HepG2 (cell line): ENCODE measurements around the gene ARHGAP45. TPM values are rescaled to one million over a fixed set of nuclear protein-coding genes. Genes with fewer than 3 reads are reported as not detected.

Experiments used
- AGO2 ChIP-seq: fragments of 200-400 bp; formaldehyde crosslinking; optimal IDR thresholded peaks from 2 replicates; pipeline ENCODE3; 2017; ENCODE audit warnings: mild to moderate bottlenecking, low read depth, low read length, moderate library complexity
- CC2D1A ChIP-seq: sonication (generic); formaldehyde crosslinking; IDR thresholded peaks from 2 replicates; pipeline ENCODE4 v1.8.1; 2023; ENCODE audit warnings: mild to moderate bottlenecking, missing genetic modification reagents
- FIP1L1 ChIP-seq: fragments of 200-400 bp; formaldehyde crosslinking; IDR thresholded peaks from 2 replicates; pipeline ENCODE4 v1.6.1; 2018; ENCODE audit warnings: low read depth, mild to moderate bottlenecking, low read length, moderate library complexity, borderline replicate concordance; ENCODE audit not compliant: insufficient read depth
- FOXO4 ChIP-seq: sonication (generic); formaldehyde crosslinking; conservative IDR thresholded peaks from 2 replicates; pipeline ENCODE4 v1.8.1; 2023; ENCODE audit warnings: missing genetic modification reagents
- GATAD1 ChIP-seq: IDR thresholded peaks from 2 replicates; pipeline ENCODE4 v1.6.1; 2016; ENCODE audit warnings: missing genetic modification reagents, missing compliant biosample characterization
- LRRFIP1 ChIP-seq: sonication (generic); formaldehyde crosslinking; conservative IDR thresholded peaks from 2 replicates; pipeline ENCODE4 v1.4.0; 2020; ENCODE audit warnings: missing genetic modification reagents
- MXI1 ChIP-seq: IDR thresholded peaks from 3 replicates; pipeline ENCODE4 v1.6.1; 2012; ENCODE audit warnings: low read depth, low read length, inconsistent platforms, borderline replicate concordance
- PRDM4 ChIP-seq: sonication (generic); formaldehyde crosslinking; IDR thresholded peaks from 2 replicates; pipeline ENCODE4 v1.9.0; 2021; ENCODE audit warnings: missing genetic modification reagents, borderline replicate concordance
- PRPF4 ChIP-seq: fragments of 200-400 bp; formaldehyde crosslinking; IDR thresholded peaks from 2 replicates; pipeline ENCODE4 v1.6.1; 2016; ENCODE audit warnings: low read length, low read depth; ENCODE audit not compliant: poor library complexity, severe bottlenecking
- RBM22 ChIP-seq: fragments of 200-400 bp; formaldehyde crosslinking; optimal IDR thresholded peaks from 2 replicates; pipeline ENCODE3; 2017; ENCODE audit warnings: mild to moderate bottlenecking, low read length, moderate library complexity
- TERF1 ChIP-seq: sonication (generic); formaldehyde crosslinking; IDR thresholded peaks from 2 replicates; pipeline ENCODE4 v1.8.0; 2022; ENCODE audit warnings: mild to moderate bottlenecking, missing genetic modification reagents, moderate library complexity
- ZMAT3 ChIP-seq: sonication (generic); formaldehyde crosslinking; conservative IDR thresholded peaks from 2 replicates; pipeline ENCODE4 v1.7.0; 2021; ENCODE audit warnings: missing genetic modification reagents
- ZNF17 ChIP-seq: sonication (generic); formaldehyde crosslinking; IDR thresholded peaks from 2 replicates; pipeline ENCODE4 v1.5.0; 2020; ENCODE audit warnings: mild to moderate bottlenecking, missing genetic modification reagents
- ZNF276 ChIP-seq: sonication (generic); formaldehyde crosslinking; IDR thresholded peaks from 2 replicates; pipeline ENCODE4 v1.4.0; 2020; ENCODE audit warnings: mild to moderate bottlenecking, low read depth, missing genetic modification reagents
- ZNF503 ChIP-seq: sonication (generic); formaldehyde crosslinking; IDR thresholded peaks from 2 replicates; pipeline ENCODE4 v1.4.0; 2020; ENCODE audit warnings: missing genetic modification reagents
- polyA plus RNA-seq, 8 experiments: library from polyadenylated mRNA; depleted of rRNA in 3 of 8; stranded (reverse) in 7 of 8; unstranded in 1 of 8; fragments of >200 nt; fragmentation: Illumina TruSeq in 4 of 8; extraction: Trizol in 4 of 8; gene quantifications; 2 replicates each; pipeline versions ENCODE4 v1.2.1 to v1.2.3, GENCODE V29; 2011 to 2016; ENCODE audit warnings: low read depth in 4 of 8, missing spikeins in 1 of 8, mixed read lengths in 1 of 8; ENCODE audit not compliant: insufficient read depth in 1 of 8
- total RNA-seq, 5 experiments: library from RNA; depleted of rRNA; stranded (reverse); fragments of >200 nt; fragmentation: Illumina TruSeq; extraction: Trizol; gene quantifications; 2 replicates each; pipeline ENCODE4 v1.2.3, GENCODE V29; 2016; ENCODE audit warnings: low read depth in 1 of 5

ARHGAP45 gene
- total and polyA plus RNA-seq, 2 of the 13 experiments (the other 11 are each of a cell fraction or from before 2014, with no cell fraction given), result 0.84 to 32.0 TPM

GRCh38 chr19:1098177-1099051, 31.4 kb downstream of the ARHGAP45 start (continued):
- no peak for TF ChIP-seq PRPF4
- no peak for TF ChIP-seq ZNF503 (CRISPR knock-in tag)
- TF ChIP-seq AGO2, result no peak
- no peak for TF ChIP-seq CC2D1A (CRISPR knock-in tag)
- peak; percentile 40 for TF ChIP-seq RBM22
- no peak for TF ChIP-seq LRRFIP1 (CRISPR knock-in tag)
- TF ChIP-seq GATAD1 (CRISPR knock-in tag), result no peak; the same call in 1 of the 2 replicates
- peak; percentile 85; the same call in 1 of the 2 replicates for TF ChIP-seq ZMAT3 (CRISPR knock-in tag)
- no peak for TF ChIP-seq PRDM4 (CRISPR knock-in tag)
- TF ChIP-seq FOXO4, result no peak
- TF ChIP-seq ZNF276 (CRISPR knock-in tag), result peak; percentile 79
- no peak for TF ChIP-seq TERF1 (CRISPR knock-in tag)
- no peak for TF ChIP-seq ZNF17 (CRISPR knock-in tag)
- peak; percentile 38; the same call in 1 of the 2 replicates for TF ChIP-seq FIP1L1
- peak; percentile 91; the same call in 1 of the 3 replicates for TF ChIP-seq MXI1
